Endothelial cell (in vitro differentiated cells): ENCODE measurements around the gene PCNX2. TPM values are rescaled to one million over a fixed set of nuclear protein-coding genes. Genes with fewer than 3 reads are reported as not detected.

Source experiments
- DNase-seq: peaks from one replicate; pipeline ENCODE4 v3.0.0; 2021; ENCODE audit warnings: low spot score
- H3K27ac Mint-ChIP-seq: one replicate; pipeline ENCODE4 v1.8.0; 2021; ENCODE audit warnings: mixed read lengths, inconsistent platforms; ENCODE audit not compliant: unreplicated experiment
- H3K27me3 Mint-ChIP-seq: one replicate; pipeline ENCODE4 v1.8.0; 2021; ENCODE audit warnings: mild to moderate bottlenecking, moderate library complexity, mixed read lengths, inconsistent platforms; ENCODE audit not compliant: unreplicated experiment
- H3K36me3 Mint-ChIP-seq: one replicate; pipeline ENCODE4 v1.8.0; 2021; ENCODE audit warnings: mild to moderate bottlenecking, low read depth, mixed read lengths, inconsistent platforms; ENCODE audit not compliant: unreplicated experiment
- H3K4me1 Mint-ChIP-seq: one replicate; pipeline ENCODE4 v1.8.0; 2021; ENCODE audit warnings: mild to moderate bottlenecking, mixed read lengths, inconsistent platforms; ENCODE audit not compliant: unreplicated experiment
- H3K4me3 Mint-ChIP-seq: one replicate; pipeline ENCODE4 v1.8.0; 2021; ENCODE audit warnings: mild to moderate bottlenecking, mixed read lengths, inconsistent platforms; ENCODE audit not compliant: unreplicated experiment
- H3K9me3 Mint-ChIP-seq: one replicate; pipeline ENCODE4 v1.8.0; 2021; ENCODE audit warnings: mixed read lengths, inconsistent platforms; ENCODE audit not compliant: unreplicated experiment
- total RNA-seq: library from RNA; stranded (reverse); fragmentation: NEBNext Ultra II Directional; extraction: Animal tissue kit (Norgen Biotek cat#: 25700); gene quantifications from one replicate; pipeline ENCODE4 v1.2.1, GENCODE V29; 2021; ENCODE audit not compliant: unreplicated experiment
- TF ChIP-seq, protein P1 (sequence below): fragments of 200-600 bp; sonication (generic); IDR thresholded peaks from one replicate; pipeline ENCODE4 v1.5.0; 2021; ENCODE audit warnings: antibody characterized with exemption; ENCODE audit not compliant: unreplicated experiment

PCNX2 gene
- total RNA-seq, 1 donor from 2014 or later, result 24.0 TPM

GRCh38 chr1:233057836-233058235 lies 237.7 kb downstream of the PCNX2 start:
- peaks cover 5% of the 10 kb centered on the region for H3K36me3 Mint-ChIP-seq

GRCh38 chr1:233055879-233056641 lies 239.5 kb downstream of the PCNX2 start:
- Mint-ChIP-seq H3K27ac (no peak overlapping the region), H3K27me3 (no peaks in the 10 kb centered on the region), H3K9me3 (no peaks in the 10 kb centered on the region), H3K4me1 (peaks cover 4% of the 10 kb centered on the region), H3K4me3 (no peak overlapping the region), H3K36me3 (peaks cover 5% of the 10 kb centered on the region)
- no peak for DNase-seq
- TF ChIP-seq, protein P1, sequence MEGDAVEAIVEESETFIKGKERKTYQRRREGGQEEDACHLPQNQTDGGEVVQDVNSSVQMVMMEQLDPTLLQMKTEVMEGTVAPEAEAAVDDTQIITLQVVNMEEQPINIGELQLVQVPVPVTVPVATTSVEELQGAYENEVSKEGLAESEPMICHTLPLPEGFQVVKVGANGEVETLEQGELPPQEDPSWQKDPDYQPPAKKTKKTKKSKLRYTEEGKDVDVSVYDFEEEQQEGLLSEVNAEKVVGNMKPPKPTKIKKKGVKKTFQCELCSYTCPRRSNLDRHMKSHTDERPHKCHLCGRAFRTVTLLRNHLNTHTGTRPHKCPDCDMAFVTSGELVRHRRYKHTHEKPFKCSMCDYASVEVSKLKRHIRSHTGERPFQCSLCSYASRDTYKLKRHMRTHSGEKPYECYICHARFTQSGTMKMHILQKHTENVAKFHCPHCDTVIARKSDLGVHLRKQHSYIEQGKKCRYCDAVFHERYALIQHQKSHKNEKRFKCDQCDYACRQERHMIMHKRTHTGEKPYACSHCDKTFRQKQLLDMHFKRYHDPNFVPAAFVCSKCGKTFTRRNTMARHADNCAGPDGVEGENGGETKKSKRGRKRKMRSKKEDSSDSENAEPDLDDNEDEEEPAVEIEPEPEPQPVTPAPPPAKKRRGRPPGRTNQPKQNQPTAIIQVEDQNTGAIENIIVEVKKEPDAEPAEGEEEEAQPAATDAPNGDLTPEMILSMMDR, result no peak

More at GRCh38 chr1:233057836-233058235, 237.7 kb downstream of the PCNX2 start:
- no peak overlapping the region for H3K4me3 Mint-ChIP-seq
- TF ChIP-seq, protein P1, result no peak
- H3K9me3 Mint-ChIP-seq, result no peaks in the 10 kb centered on the region
- H3K4me1 Mint-ChIP-seq, result peaks cover 4% of the 10 kb centered on the region
- no peak overlapping the region for H3K27ac Mint-ChIP-seq
- DNase-seq, result no peak
- no peaks in the 10 kb centered on the region for H3K27me3 Mint-ChIP-seq

- DNase-seq, result no peak
- Mint-ChIP-seq H3K27ac (no peak overlapping the region), H3K36me3 (no peaks in the 10 kb centered on the region), H3K4me3 (no peak overlapping the region), H3K27me3 (peaks cover 2% of the 10 kb centered on the region), H3K4me1 (no peaks in the 10 kb centered on the region), H3K9me3 (no peaks in the 10 kb centered on the region)
- TF ChIP-seq, protein P1, result no peak
Observed at GRCh38 chr1:233045588-233045987, 249.9 kb downstream of the PCNX2 start.

DNA sequence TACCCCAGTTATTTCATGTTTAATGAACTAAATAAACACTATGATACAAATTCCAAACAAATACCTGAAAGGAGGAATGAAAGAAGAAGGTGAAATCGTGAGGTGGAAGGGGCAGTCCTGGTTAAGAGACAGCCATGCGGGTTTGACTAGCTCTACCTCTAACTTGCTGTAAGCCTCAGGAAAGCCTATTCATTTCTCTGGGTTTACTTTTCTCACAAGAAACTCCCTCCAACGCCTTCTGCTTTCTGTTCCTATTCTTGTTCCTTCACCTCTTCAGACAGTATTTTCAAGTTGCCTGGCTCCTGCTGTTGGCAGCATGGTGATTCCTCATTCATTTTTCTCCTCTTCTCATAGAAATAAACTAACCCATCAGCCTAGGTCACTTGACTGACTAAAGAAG lies 252.7 kb downstream of the PCNX2 start:
- TF ChIP-seq, protein P1, result no peak
- Mint-ChIP-seq H3K4me3 (no peak overlapping the region), H3K27ac (no peak overlapping the region), H3K9me3 (no peaks in the 10 kb centered on the region), H3K27me3 (no peaks in the 10 kb centered on the region), H3K36me3 (no peaks in the 10 kb centered on the region), H3K4me1 (no peaks in the 10 kb centered on the region)
- no peak for DNase-seq

- TF ChIP-seq, protein P1, result no peak
Observed at GRCh38 chr1:233040494-233040893, 255.0 kb downstream of the PCNX2 start.

More at GRCh38 chr1:233040494-233040893, 255.0 kb downstream of the PCNX2 start:
- Mint-ChIP-seq H3K4me1 (no peaks in the 10 kb centered on the region), H3K27ac (no peak overlapping the region), H3K9me3 (no peaks in the 10 kb centered on the region), H3K27me3 (peaks cover 1% of the 10 kb centered on the region), H3K36me3 (no peaks in the 10 kb centered on the region), H3K4me3 (no peak overlapping the region)
- DNase-seq, result no peak
